GM12872 (cell line): ENCODE results near the gene MADD.

Source experiments
- CTCF ChIP-seq: IDR thresholded peaks from 3 replicates; pipeline ENCODE4 v1.5.1; 2011; ENCODE audit warnings: low read depth, mild to moderate bottlenecking, low read length, moderate library complexity; ENCODE audit not compliant: insufficient read depth

Gene MADD

GRCh38 chr11:47332303-47332711 is 62.4 kb downstream of the MADD start:
- no peak for TF ChIP-seq CTCF

- TF ChIP-seq CTCF, result no peak
Measured at GRCh38 chr11:47332791-47333525, 63.0 kb downstream of the MADD start.

GRCh38 chr11:47333526-47333845 is 63.6 kb downstream of the MADD start:
- no peak for TF ChIP-seq CTCF

- TF ChIP-seq CTCF, result no peak
Measured at GRCh38 chr11:47333886-47334443, 64.0 kb downstream of the MADD start.

- no peak for TF ChIP-seq CTCF
Measured at GRCh38 chr11:47335733-47336132, 65.8 kb downstream of the MADD start.

- TF ChIP-seq CTCF, result no peak
Measured at GRCh38 chr11:47336595-47336994, 66.7 kb downstream of the MADD start.

GRCh38 chr11:47337229-47337924 is 67.4 kb downstream of the MADD start:
- TF ChIP-seq CTCF, result no peak
